Prostate gland (tissue), 2 donors: ENCODE measurements around the gene WIF1. TPM values are rescaled to one million over a fixed set of nuclear protein-coding genes. Genes with fewer than 3 reads are reported as not detected.
A peak's percentile ranks its signal among the peaks of the same experiment; 100 is the strongest.

Experiments
- DNase-seq: peaks from one replicate; pipeline ENCODE4 v3.0.0-alpha.2; 2019; ENCODE audit warnings: low spot score
- H3K27ac ChIP-seq, 2 donors: fragments of 200-600 bp; sonication (generic); 2 replicates each; pipeline ENCODE4 v1.5.1; 2017 to 2019
- H3K27me3 ChIP-seq: fragments of 200-600 bp; sonication (generic); replicated peaks from 2 replicates; pipeline ENCODE4 v1.5.1; 2019; ENCODE audit not compliant: insufficient read depth
- H3K36me3 ChIP-seq, 2 donors: fragments of 200-600 bp; sonication (generic); 1 replicate in 1 of 2; 2 replicates in 1 of 2; pipeline versions ENCODE4 v1.5.1 to v1.8.1; 2017 to 2019
- H3K4me1 ChIP-seq: fragments of 200-600 bp; sonication (generic); replicated peaks from 2 replicates; pipeline ENCODE4 v1.5.1; 2019
- H3K4me3 ChIP-seq, 2 donors: fragments of 200-600 bp; sonication (generic); 2 replicates each; pipeline ENCODE4 v1.5.1; 2017 to 2019
- H3K9me3 ChIP-seq: fragments of 200-600 bp; sonication (generic); 2 replicates; pipeline ENCODE4 v1.5.1; 2017
- POLR2A ChIP-seq: fragments of 450-650 bp; IDR thresholded peaks from one replicate; pipeline ENCODE4 v1.6.1; 2016; ENCODE audit warnings: antibody characterized with exemption, mild to moderate bottlenecking
- POLR2AphosphoS5 ChIP-seq: sonication (generic); formaldehyde crosslinking; IDR thresholded peaks from one replicate; pipeline ENCODE4 v1.6.1; 2017; ENCODE audit warnings: antibody characterized with exemption
- WGBS: methylation state at CpG from one replicate; pipeline ENCODE4 v1.1.5; 2018; 5-methylcytosine and 5-hydroxymethylcytosine counted together
- intact Hi-C: fragments of 100-400 bp; cut with DNase I; formaldehyde crosslinking; loops from one replicate; pipeline ENCODE4 v1.14.2; 2022
- total RNA-seq, 2 donors: library from RNA; depleted of rRNA; stranded (reverse); fragments of >200 nt; gene quantifications; one replicate each; pipeline ENCODE4 v1.1.0, GENCODE V29; 2016
- TF ChIP-seq, protein P1 (sequence below), 4 experiments: fragments of 200-600 bp in 2 of 4; fragments of 450-650 bp in 2 of 4; sonication (generic) in 2 of 4; IDR thresholded peaks; 1 replicate in 3 of 4; 2 replicates in 1 of 4; pipeline ENCODE4 v1.5.1; 2016 to 2019; ENCODE audit warnings: antibody characterized with exemption in 4 of 4, mild to moderate bottlenecking in 2 of 4, moderate library complexity in 2 of 4

Gene WIF1
- total RNA-seq, 2 donors from 2014 or later, result 6.8 to 45.8 TPM

DNA sequence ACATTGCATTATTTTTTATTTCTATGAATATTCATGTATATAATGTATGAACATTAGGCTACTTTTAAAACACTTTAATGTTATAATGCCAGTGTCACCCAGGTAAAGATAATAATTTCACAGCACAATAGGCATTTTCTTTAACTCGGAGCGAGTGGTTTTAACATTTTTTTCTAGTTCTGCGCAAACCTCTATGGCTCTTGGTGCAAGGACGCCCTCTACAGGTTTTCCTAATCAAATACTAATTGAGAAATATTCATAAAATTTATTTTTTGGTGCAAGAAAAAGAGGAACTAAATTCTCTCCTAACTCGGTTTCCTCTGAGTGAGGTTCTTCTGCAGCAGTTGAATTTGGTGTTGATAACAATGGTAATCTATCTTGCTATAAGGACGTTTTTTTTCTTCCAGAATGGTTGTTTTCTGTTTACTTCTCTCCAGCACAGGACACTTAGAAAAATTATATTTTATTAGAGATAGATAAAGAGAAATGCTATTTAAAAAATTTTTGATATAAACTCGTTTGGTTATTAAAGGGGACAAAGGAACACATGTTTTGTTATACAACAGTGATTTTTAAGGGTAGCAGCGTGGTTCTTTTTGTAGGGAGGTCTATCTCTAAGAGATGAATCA, 2.4 kb upstream of the WIF1 start:
- TF ChIP-seq, protein P1, sequence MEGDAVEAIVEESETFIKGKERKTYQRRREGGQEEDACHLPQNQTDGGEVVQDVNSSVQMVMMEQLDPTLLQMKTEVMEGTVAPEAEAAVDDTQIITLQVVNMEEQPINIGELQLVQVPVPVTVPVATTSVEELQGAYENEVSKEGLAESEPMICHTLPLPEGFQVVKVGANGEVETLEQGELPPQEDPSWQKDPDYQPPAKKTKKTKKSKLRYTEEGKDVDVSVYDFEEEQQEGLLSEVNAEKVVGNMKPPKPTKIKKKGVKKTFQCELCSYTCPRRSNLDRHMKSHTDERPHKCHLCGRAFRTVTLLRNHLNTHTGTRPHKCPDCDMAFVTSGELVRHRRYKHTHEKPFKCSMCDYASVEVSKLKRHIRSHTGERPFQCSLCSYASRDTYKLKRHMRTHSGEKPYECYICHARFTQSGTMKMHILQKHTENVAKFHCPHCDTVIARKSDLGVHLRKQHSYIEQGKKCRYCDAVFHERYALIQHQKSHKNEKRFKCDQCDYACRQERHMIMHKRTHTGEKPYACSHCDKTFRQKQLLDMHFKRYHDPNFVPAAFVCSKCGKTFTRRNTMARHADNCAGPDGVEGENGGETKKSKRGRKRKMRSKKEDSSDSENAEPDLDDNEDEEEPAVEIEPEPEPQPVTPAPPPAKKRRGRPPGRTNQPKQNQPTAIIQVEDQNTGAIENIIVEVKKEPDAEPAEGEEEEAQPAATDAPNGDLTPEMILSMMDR (IDR thresholded peaks at IDR 0.05), result peak; percentile 34 to 62 (median 57)
- TF ChIP-seq POLR2AphosphoS5 (no peak), POLR2A (no peak)
- Histone ChIP-seq H3K27me3 (no peaks in the 10 kb centered on the region), H3K27ac (no peak overlapping the region), H3K36me3 (no peaks in the 10 kb centered on the region), H3K4me3 (no peak overlapping the region), H3K4me1 (no peaks in the 10 kb centered on the region), H3K9me3 (no peaks in the 10 kb centered on the region)
- intact Hi-C loops, result no loop called here
- no peak for DNase-seq
- WGBS, result 12% methylated on average over 8 of the region's 8 CpGs

DNA sequence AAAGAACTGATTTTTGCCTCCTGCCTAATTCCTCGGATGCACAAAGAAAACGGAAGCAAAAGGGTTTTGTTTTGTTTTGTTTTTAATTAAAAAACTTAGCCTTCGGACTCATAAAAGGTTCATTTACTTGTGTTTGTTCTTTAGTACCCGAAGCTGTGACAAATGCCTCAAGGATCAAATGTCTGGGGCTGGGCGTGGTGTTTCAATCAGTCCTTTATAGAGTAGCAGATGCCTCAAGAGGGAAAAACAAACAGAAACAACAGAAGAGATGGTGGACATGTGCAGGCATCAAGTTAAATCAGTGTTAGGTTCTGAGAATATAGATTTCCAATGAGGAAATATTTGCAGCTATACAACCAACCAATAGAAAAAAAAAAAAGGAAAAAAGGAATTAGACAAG, 1.6 kb upstream of the WIF1 start:
- intact Hi-C loops, result no loop called here
- 56% methylated on average over 5 of the region's 5 CpGs for WGBS
- Histone ChIP-seq H3K27ac (no peak overlapping the region), H3K9me3 (no peaks in the 10 kb centered on the region), H3K4me3 (no peak overlapping the region), H3K36me3 (no peaks in the 10 kb centered on the region), H3K4me1 (no peaks in the 10 kb centered on the region), H3K27me3 (no peaks in the 10 kb centered on the region)
- no peak for DNase-seq
- TF ChIP-seq POLR2A (no peak), POLR2AphosphoS5 (no peak)
- TF ChIP-seq, protein P1 (IDR thresholded peaks at IDR 0.05), result no peak

DNA sequence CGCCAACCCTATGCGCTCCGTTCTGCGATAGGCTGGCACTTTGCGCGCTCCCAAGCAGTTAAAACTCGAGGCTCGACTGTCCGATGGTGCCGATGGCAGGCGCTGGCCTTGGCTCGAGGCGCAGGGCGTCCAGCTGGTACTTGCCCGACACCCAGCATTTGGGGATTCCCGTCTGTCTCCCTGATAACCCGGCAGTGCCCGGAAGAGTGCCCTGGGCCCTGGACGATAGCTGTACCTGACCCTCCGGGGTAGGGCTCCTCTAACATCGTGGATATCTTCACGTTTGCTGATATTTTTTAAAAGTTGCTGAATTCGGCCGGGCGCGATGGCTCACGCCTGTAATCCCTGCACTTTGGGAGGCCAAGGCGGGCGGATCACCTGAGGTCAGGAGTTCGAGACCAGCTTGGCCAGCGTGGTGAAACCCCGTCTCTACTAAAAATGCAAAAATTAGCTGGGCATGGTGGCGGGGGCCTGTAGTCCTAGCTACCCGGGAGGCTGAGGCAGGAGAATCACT, 908 bp upstream of the WIF1 start:
- no peaks in the 10 kb centered on the region for H3K36me3 ChIP-seq
- no peak overlapping the region for H3K27ac ChIP-seq
- no peaks in the 10 kb centered on the region for H3K9me3 ChIP-seq
- no peak overlapping the region for H3K4me3 ChIP-seq
- TF ChIP-seq, protein P1 (IDR thresholded peaks at IDR 0.05), result no peak
- TF ChIP-seq POLR2A (no peak), POLR2AphosphoS5 (no peak)
- WGBS, result 94% methylated on average over 34 of the region's 34 CpGs
- H3K27me3 ChIP-seq, result no peaks in the 10 kb centered on the region
- H3K4me1 ChIP-seq, result no peaks in the 10 kb centered on the region
- intact Hi-C loops, result no loop called here
- DNase-seq, result no peak

DNA sequence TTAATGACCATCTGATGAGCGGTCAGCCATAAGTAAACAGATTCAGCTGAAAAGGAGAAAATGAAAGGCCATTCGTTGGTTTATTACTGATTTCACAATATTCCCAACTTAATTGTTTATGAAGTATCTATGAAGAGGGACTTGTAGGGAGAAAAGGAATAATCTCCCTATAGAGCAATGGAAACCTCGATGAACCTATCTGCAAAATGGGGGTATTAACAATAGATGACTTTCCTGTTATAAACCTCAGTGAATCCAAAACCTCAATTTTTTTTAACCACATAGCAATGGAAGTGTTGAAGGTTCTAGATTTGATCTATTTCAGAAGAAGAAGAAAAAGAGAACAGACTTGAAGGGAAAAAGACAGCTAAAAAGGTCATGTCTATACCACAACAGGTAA, 2.0 kb downstream of the WIF1 start:
- WGBS, result 94% methylated on average over 3 of the region's 3 CpGs
- no peak for DNase-seq
- H3K4me1 ChIP-seq, result no peaks in the 10 kb centered on the region
- TF ChIP-seq, protein P1 (IDR thresholded peaks at IDR 0.05), result no peak
- TF ChIP-seq POLR2AphosphoS5 (no peak), POLR2A (no peak)
- H3K27me3 ChIP-seq, result no peaks in the 10 kb centered on the region
- H3K36me3 ChIP-seq, result no peaks in the 10 kb centered on the region
- H3K9me3 ChIP-seq, result no peaks in the 10 kb centered on the region
- intact Hi-C loops, result no loop called here
- H3K4me3 ChIP-seq, result no peak overlapping the region
- no peak overlapping the region for H3K27ac ChIP-seq

DNA sequence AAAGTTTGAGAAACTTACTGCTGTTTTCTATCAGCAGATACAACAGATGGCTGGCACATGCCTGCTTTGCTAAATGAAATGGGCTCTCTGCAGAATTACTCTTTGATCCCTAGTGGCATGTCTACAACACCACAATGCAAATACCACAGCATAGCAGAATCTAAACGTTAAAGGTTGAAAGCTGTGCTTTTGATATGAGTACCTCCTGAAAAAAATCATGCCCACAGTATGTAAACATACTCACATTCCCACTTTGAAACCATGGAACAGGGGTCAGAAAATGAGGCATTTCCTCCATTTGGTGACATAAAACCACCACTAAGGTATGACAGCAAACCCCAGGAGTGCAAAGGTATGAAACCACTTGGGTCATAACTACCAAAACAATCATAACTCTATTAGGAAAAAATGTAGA, 7.5 kb downstream of the WIF1 start:
- Histone ChIP-seq H3K27me3 (no peaks in the 10 kb centered on the region), H3K27ac (no peak overlapping the region), H3K4me3 (no peak overlapping the region), H3K4me1 (no peaks in the 10 kb centered on the region), H3K9me3 (no peaks in the 10 kb centered on the region), H3K36me3 (no peaks in the 10 kb centered on the region)
- TF ChIP-seq, protein P1 (IDR thresholded peaks at IDR 0.05), result no peak
- no peak for TF ChIP-seq POLR2AphosphoS5
- TF ChIP-seq POLR2A, result no peak
- intact Hi-C loops, result no loop called here
- DNase-seq, result no peak
- 4% methylated on average over 1 of the region's 1 CpG for WGBS
